ENCODE measurements around the gene CEP76. TPM values are rescaled to one million over a fixed set of nuclear protein-coding genes. Genes with fewer than 3 reads are reported as not detected.

The CEP76 gene
- total RNA-seq, 2 donors from 2014 or later: 6.2 to 10.2 TPM

DNA sequence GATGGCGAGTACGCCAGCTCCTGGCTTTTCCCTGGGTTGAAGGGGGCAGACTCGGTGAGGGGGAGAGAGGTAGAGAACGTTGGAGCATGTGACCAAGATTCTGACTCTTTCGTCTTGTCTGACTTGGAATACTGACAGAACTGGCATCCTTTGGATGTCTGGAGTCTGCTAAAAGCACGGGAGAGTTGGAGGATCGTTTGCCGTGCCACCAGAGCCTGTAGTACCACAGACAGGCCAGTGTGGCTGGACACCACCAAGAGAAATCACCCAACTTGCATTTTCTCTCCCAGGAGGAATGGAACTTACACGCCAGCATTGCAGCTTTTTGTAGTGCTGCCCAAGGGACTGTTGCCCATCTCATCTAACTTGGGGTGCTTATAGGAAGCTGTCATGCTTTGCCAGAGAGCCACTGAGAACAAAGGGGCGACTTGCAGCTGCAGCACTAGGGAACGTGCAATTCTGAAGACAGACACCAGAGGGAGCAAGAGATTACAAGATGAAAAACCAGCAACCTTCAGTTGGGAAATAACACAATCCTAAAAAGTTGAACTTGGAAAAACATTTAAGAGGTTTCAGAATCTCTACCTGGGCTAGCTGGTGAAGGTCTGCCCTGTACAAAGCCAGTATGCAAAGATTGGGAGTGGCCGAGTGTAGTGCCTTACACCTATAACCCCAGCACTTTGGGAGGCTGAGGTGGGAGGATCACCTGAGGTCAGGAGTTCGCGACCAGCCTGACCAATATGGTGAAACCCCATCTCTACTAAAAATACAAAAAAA lies 24.4 kb upstream of the CEP76 start:
- WGBS, 2 donors: 57 to 60% methylated on average over 13 to 14 of the region's 14 CpGs
- H3K4me1 ChIP-seq: no peaks in the 10 kb centered on the region
- H3K27ac ChIP-seq: no peak overlapping the region
- TF ChIP-seq POLR2A (IDR thresholded peaks at IDR 0.05) (no peak), CTCF (IDR thresholded peaks at IDR 0.05) (peak; percentile 58 to 93 (median 86))
- no peak overlapping the region for H3K4me3 ChIP-seq
- H3K9me3 ChIP-seq: no peaks in the 10 kb centered on the region
- peak; percentile 76 for ATAC-seq
- DNase-seq: peak; percentile 55 to 76 (median 65)
- H3K36me3 ChIP-seq (replicated peaks in 1 of 2; ENCODE audit: insufficient read depth in 1 of 2, low read depth in 2 of 2): peaks cover 0 to 6% of the 10 kb centered on the region in 2 donors
- intact Hi-C loops (cut with DNase I): loop anchor here (5.0 kb wide), 1 partner anchor 205 kb away; no protein-coding TSS in a partner anchor
- H3K27me3 ChIP-seq: no peaks in the 10 kb centered on the region

DNA sequence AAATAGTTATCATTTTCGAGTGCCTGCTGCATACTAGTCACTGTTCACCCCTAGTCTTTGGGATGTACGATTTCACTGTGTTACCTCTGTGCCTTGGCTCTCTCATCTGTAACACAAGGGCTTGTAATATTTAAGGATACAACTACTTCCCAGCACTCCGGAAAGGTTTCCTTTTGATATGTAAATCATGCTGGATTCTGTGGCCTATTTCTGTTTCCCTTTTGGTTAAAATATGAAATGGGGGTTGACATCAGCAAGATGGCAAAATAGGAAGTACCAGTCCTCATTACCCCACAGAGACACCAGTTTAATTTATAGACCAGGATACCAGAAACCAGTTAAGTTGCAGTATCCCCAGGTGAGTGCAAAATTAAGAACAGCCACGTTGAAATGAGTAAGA lies 23.8 kb upstream of the CEP76 start:
- DNase-seq (no peak), ATAC-seq (no peak)
- H3K27me3 ChIP-seq: no peaks in the 10 kb centered on the region
- H3K4me3 ChIP-seq: no peak overlapping the region
- TF ChIP-seq POLR2A (IDR thresholded peaks at IDR 0.05): no peak
- TF ChIP-seq CTCF (IDR thresholded peaks at IDR 0.05): no peak
- H3K4me1 ChIP-seq: no peaks in the 10 kb centered on the region
- no peaks in the 10 kb centered on the region for H3K9me3 ChIP-seq
- intact Hi-C loops (cut with DNase I): loop anchor here (5.0 kb wide), 1 partner anchor 206 kb away; no protein-coding TSS in a partner anchor
- H3K36me3 ChIP-seq (replicated peaks in 1 of 2; ENCODE audit: insufficient read depth in 1 of 2, low read depth in 2 of 2): peaks cover 0 to 8% of the 10 kb centered on the region in 2 donors
- no peak overlapping the region for H3K27ac ChIP-seq
- WGBS, 2 donors: 51 to 57% methylated on average over 4 of the region's 4 CpGs

DNA sequence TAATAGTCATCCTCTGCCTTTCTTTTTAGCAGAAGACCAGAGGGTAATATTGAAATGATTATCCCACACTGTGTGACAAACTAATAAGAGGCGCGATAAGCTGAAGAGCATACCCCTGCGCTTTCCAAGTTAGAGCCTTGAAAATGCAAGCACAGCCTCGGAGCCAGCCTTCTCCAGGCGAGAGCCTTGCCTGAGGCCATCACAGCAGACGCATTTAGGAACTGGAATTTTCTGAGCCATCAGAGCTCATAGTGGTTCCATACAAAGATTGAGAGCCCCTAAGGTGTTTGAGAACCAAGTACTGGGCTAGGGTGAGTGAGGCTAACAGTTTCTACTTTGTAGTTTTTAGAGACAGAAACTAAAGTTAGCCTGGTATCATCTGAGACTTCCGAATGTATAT lies 20.2 kb upstream of the CEP76 start:
- H3K36me3 ChIP-seq (replicated peaks in 1 of 2; ENCODE audit: insufficient read depth in 1 of 2, low read depth in 2 of 2): peaks cover 0 to 16% of the 10 kb centered on the region in 2 donors

DNA sequence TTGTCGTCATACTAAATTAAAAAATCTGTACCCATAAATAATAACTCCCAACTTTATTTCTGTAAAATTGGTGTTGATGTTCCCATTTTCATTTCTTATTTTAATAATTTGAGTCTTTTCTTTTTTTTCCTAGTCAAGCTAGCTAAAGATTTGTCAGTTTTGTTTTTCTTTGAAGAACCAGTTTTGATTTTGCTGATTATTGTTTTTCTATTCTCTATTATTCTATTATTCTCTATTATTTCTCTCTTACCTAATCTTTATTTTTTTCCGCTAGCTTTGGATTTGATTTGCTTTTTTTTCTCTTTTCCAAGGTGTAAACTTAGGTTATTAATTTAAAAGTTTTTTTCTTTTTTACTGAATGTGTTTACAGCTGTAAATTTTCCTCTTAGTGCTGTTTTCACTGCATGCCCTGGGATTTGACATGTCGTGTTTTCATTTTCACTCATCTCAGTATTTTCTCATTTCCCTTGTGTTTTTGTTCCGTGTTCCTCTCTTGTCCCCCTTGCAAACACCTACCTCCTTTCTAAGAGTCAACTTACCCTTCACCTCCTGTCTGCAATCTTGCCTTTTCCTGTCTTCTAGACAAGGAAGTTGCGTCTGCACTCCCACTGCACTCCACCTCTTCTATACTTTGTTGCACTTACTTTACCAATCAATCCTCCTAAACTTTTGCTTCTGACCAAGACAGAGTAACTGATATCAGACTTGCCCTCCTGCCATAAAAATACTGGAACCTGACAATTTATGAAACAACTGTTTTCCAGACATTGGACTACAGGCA lies 19.2 kb upstream of the CEP76 start:
- H3K9me3 ChIP-seq: no peaks in the 10 kb centered on the region
- TF ChIP-seq POLR2A (IDR thresholded peaks at IDR 0.05) (no peak), CTCF (IDR thresholded peaks at IDR 0.05) (no peak)
- no peaks in the 10 kb centered on the region for H3K27me3 ChIP-seq
- ATAC-seq (no peak), DNase-seq (no peak)
- 92 to 93% methylated on average over 5 of the region's 5 CpGs for WGBS, 2 donors
- H3K4me1 ChIP-seq: no peaks in the 10 kb centered on the region
- intact Hi-C loops (cut with DNase I): no loop called here
- H3K4me3 ChIP-seq: no peak overlapping the region
- peaks cover 0 to 16% of the 10 kb centered on the region in 2 donors for H3K36me3 ChIP-seq (replicated peaks in 1 of 2; ENCODE audit: insufficient read depth in 1 of 2, low read depth in 2 of 2)
- no peak overlapping the region for H3K27ac ChIP-seq

More for the DNA sequence above, 20.2 kb upstream of the CEP76 start:
- intact Hi-C loops (cut with DNase I): no loop called here
- Histone ChIP-seq H3K27ac (no peak overlapping the region), H3K4me3 (no peak overlapping the region), H3K4me1 (no peaks in the 10 kb centered on the region), H3K9me3 (no peaks in the 10 kb centered on the region), H3K27me3 (no peaks in the 10 kb centered on the region)
- DNase-seq: no peak
- no peak for TF ChIP-seq CTCF (IDR thresholded peaks at IDR 0.05)
- TF ChIP-seq POLR2A (IDR thresholded peaks at IDR 0.05): no peak
- ATAC-seq: no peak
- WGBS, 2 donors: 78 to 92% methylated on average over 6 to 7 of the region's 7 CpGs
